ENCODE data around the gene TXNDC8.

DNA sequence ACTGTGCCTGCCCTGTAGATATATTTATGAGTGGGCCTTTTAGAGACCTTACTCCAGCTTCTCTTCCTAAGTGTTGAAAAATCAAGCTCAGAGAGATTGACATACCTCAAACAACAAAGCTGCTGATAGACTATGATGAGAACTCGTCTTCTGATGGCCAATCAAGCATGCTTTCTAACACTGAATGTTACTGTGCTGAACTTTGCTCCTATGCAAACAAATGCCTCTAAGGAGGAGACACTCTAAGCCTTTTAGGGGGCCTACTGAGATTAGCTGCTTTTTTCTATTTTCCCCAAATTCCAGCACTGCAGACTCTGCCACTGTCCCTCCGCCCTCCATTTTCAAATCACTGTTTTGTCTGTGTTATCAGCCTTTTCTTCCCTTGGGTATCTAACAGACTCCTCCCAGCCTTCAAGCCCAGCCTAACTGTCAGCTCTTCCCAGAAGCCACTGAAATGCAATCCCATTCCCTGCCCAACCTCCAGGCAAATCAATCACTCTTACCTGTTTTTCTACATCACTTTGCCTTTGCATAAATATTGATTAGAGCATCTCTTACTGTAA, 39.5 kb downstream of the TXNDC8 start:
- no peak for TF ChIP-seq CTCF (IDR thresholded peaks at IDR 0.05)
- no peak for TF ChIP-seq POLR2A (IDR thresholded peaks at IDR 0.05)
